Measurements from ENCODE around the gene ZNF407.

DNA sequence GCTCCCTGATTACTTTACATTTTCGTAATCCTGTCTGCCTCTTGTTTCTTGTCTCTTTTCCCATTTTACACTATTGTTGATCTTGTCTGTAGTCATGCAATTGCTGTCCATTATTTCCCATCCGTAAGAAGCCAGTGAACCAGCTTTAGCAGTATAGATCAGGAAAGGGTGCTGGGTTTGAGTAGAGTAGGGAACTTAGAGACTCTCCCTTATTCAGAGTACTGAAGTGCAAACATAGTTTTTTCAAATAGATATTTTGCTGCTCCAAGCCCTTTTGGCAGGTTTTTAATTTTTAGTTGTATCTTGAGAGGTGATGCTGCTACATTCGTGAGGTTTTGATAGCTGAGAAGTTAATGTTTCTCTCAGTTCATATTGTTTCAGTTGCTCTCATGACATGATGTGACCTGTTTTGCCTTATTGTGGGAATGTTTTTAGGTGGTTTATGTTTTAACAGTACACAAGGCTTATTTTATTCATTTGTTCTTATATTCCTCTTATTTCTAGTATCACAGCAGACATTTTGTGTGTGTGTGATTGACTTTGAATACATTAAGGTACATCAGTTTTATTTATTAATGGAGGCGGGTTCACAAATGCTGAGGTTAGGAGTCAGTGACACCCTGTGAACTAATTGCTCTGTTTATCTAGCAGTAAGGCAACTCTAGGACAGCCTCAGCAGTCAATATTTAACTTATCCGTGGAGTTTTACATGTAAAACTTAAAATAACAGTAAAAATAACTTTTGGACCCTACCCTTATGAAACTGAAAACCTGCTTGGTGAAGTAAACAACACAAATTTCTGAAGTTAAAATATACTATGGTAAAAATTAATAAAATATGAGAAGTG is 118.4 kb downstream of the ZNF407 start:
- TF ChIP-seq CTCF (conservative IDR thresholded peaks at IDR 0.05; ENCODE audit: low read depth in 2 of 2) (no peak), EZH2 (IDR thresholded peaks at IDR 0.05; ENCODE audit: low read depth, unreplicated experiment) (no peak), EZH2phosphoT487 (IDR thresholded peaks at IDR 0.05; ENCODE audit: unreplicated experiment) (no peak), ZNF331 (CRISPR knock-in tag; IDR thresholded peaks at IDR 0.05; ENCODE audit: low read depth) (no peak), POLR2AphosphoS5 (IDR thresholded peaks at IDR 0.05; ENCODE audit: low read depth) (no peak), JUNB (IDR thresholded peaks at IDR 0.05; ENCODE audit: unreplicated experiment) (no peak), STAT1 (IDR thresholded peaks at IDR 0.05; ENCODE audit: unreplicated experiment) (no peak), CREB1 (CRISPR knock-in tag; IDR thresholded peaks at IDR 0.05; ENCODE audit: low read depth) (no peak), NANOG (IDR thresholded peaks at IDR 0.05; ENCODE audit: borderline replicate concordance) (no peak)
- TF ChIP-seq, protein P1, sequence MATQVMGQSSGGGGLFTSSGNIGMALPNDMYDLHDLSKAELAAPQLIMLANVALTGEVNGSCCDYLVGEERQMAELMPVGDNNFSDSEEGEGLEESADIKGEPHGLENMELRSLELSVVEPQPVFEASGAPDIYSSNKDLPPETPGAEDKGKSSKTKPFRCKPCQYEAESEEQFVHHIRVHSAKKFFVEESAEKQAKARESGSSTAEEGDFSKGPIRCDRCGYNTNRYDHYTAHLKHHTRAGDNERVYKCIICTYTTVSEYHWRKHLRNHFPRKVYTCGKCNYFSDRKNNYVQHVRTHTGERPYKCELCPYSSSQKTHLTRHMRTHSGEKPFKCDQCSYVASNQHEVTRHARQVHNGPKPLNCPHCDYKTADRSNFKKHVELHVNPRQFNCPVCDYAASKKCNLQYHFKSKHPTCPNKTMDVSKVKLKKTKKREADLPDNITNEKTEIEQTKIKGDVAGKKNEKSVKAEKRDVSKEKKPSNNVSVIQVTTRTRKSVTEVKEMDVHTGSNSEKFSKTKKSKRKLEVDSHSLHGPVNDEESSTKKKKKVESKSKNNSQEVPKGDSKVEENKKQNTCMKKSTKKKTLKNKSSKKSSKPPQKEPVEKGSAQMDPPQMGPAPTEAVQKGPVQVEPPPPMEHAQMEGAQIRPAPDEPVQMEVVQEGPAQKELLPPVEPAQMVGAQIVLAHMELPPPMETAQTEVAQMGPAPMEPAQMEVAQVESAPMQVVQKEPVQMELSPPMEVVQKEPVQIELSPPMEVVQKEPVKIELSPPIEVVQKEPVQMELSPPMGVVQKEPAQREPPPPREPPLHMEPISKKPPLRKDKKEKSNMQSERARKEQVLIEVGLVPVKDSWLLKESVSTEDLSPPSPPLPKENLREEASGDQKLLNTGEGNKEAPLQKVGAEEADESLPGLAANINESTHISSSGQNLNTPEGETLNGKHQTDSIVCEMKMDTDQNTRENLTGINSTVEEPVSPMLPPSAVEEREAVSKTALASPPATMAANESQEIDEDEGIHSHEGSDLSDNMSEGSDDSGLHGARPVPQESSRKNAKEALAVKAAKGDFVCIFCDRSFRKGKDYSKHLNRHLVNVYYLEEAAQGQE (IDR thresholded peaks at IDR 0.05; ENCODE audit: unreplicated experiment): no peak
- TF ChIP-seq, protein P2, sequence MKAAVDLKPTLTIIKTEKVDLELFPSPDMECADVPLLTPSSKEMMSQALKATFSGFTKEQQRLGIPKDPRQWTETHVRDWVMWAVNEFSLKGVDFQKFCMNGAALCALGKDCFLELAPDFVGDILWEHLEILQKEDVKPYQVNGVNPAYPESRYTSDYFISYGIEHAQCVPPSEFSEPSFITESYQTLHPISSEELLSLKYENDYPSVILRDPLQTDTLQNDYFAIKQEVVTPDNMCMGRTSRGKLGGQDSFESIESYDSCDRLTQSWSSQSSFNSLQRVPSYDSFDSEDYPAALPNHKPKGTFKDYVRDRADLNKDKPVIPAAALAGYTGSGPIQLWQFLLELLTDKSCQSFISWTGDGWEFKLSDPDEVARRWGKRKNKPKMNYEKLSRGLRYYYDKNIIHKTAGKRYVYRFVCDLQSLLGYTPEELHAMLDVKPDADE (IDR thresholded peaks at IDR 0.05): no peak
- TF ChIP-seq, protein P3, sequence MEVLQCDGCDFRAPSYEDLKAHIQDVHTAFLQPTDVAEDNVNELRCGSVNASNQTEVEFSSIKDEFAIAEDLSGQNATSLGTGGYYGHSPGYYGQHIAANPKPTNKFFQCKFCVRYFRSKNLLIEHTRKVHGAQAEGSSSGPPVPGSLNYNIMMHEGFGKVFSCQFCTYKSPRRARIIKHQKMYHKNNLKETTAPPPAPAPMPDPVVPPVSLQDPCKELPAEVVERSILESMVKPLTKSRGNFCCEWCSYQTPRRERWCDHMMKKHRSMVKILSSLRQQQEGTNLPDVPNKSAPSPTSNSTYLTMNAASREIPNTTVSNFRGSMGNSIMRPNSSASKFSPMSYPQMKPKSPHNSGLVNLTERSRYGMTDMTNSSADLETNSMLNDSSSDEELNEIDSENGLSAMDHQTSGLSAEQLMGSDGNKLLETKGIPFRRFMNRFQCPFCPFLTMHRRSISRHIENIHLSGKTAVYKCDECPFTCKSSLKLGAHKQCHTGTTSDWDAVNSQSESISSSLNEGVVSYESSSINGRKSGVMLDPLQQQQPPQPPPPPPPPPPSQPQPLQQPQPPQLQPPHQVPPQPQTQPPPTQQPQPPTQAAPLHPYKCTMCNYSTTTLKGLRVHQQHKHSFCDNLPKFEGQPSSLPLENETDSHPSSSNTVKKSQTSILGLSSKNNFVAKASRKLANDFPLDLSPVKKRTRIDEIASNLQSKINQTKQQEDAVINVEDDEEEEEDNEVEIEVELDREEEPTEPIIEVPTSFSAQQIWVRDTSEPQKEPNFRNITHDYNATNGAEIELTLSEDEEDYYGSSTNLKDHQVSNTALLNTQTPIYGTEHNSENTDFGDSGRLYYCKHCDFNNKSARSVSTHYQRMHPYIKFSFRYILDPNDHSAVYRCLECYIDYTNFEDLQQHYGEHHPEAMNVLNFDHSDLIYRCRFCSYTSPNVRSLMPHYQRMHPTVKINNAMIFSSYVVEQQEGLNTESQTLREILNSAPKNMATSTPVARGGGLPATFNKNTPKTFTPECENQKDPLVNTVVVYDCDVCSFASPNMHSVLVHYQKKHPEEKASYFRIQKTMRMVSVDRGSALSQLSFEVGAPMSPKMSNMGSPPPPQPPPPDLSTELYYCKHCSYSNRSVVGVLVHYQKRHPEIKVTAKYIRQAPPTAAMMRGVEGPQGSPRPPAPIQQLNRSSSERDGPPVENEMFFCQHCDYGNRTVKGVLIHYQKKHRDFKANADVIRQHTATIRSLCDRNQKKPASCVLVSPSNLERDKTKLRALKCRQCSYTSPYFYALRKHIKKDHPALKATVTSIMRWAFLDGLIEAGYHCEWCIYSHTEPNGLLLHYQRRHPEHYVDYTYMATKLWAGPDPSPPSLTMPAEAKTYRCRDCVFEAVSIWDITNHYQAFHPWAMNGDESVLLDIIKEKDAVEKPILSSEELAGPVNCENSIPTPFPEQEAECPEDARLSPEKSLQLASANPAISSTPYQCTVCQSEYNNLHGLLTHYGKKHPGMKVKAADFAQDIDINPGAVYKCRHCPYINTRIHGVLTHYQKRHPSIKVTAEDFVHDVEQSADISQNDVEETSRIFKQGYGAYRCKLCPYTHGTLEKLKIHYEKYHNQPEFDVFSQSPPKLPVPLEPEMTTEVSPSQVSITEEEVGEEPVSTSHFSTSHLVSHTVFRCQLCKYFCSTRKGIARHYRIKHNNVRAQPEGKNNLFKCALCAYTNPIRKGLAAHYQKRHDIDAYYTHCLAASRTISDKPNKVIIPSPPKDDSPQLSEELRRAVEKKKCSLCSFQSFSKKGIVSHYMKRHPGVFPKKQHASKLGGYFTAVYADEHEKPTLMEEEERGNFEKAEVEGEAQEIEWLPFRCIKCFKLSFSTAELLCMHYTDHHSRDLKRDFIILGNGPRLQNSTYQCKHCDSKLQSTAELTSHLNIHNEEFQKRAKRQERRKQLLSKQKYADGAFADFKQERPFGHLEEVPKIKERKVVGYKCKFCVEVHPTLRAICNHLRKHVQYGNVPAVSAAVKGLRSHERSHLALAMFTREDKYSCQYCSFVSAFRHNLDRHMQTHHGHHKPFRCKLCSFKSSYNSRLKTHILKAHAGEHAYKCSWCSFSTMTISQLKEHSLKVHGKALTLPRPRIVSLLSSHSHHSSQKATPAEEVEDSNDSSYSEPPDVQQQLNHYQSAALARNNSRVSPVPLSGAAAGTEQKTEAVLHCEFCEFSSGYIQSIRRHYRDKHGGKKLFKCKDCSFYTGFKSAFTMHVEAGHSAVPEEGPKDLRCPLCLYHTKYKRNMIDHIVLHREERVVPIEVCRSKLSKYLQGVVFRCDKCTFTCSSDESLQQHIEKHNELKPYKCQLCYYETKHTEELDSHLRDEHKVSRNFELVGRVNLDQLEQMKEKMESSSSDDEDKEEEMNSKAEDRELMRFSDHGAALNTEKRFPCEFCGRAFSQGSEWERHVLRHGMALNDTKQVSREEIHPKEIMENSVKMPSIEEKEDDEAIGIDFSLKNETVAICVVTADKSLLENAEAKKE (CRISPR knock-in tag; IDR thresholded peaks at IDR 0.05): no peak
